ENCODE measurements around the gene GPRC5D. TPM values are rescaled to one million over a fixed set of nuclear protein-coding genes. Genes with fewer than 3 reads are reported as not detected.

Gene GPRC5D
- polyA plus RNA-seq, 2 donors = 0.31 to 0.69 TPM

- 89 to 93% methylated on average over 6 of the region's 6 CpGs for WGBS, 2 donors
- Histone ChIP-seq H3K27ac (ENCODE audit: low read depth in 2 of 2, low read length in 1 of 2) (no peak overlapping the region), H3K4me1 (ENCODE audit: control insufficient read depth in 2 of 2, insufficient read depth in 2 of 2, low read length in 1 of 2) (peaks cover 0 to 2% of the 10 kb centered on the region in 2 donors), H3K9me3 (ENCODE audit: control insufficient read depth in 2 of 2, insufficient read depth in 1 of 2, low read depth in 1 of 2, low read length in 1 of 2) (no peaks in the 10 kb centered on the region), H3K27me3 (ENCODE audit: control insufficient read depth in 1 of 2, insufficient read depth in 2 of 2, low read length in 2 of 2) (no peaks in the 10 kb centered on the region), H3K36me3 (ENCODE audit: control insufficient read depth in 2 of 2, insufficient read depth in 2 of 2, low read length in 1 of 2) (peaks cover 0 to 2% of the 10 kb centered on the region in 2 donors), H3K4me3 (ENCODE audit: low read depth in 1 of 2, low read length in 2 of 2) (no peak overlapping the region)
These were observed 22.3 kb downstream of the GPRC5D start for GRCh38 chr12:12929696-12930095.

- Histone ChIP-seq H3K4me3 (ENCODE audit: low read depth in 1 of 2, low read length in 2 of 2) (peak overlapping the region; percentile 15 to 56), H3K27me3 (ENCODE audit: control insufficient read depth in 1 of 2, insufficient read depth in 2 of 2, low read length in 2 of 2) (no peaks in the 10 kb centered on the region), H3K4me1 (ENCODE audit: control insufficient read depth in 2 of 2, insufficient read depth in 2 of 2, low read length in 1 of 2) (peaks cover 0 to 2% of the 10 kb centered on the region in 2 donors), H3K9me3 (ENCODE audit: control insufficient read depth in 2 of 2, insufficient read depth in 1 of 2, low read depth in 1 of 2, low read length in 1 of 2) (no peaks in the 10 kb centered on the region), H3K36me3 (ENCODE audit: control insufficient read depth in 2 of 2, insufficient read depth in 2 of 2, low read length in 1 of 2) (peaks cover 0 to 2% of the 10 kb centered on the region in 2 donors), H3K27ac (ENCODE audit: low read depth in 2 of 2, low read length in 1 of 2) (peak overlapping the region in 1 of 2 donors; percentile 26)
- WGBS, 2 donors = 41 to 42% methylated on average over 26 to 27 of the region's 27 CpGs
These were observed 24.5 kb downstream of the GPRC5D start for GRCh38 chr12:12927211-12928079.

- H3K9me3 ChIP-seq (ENCODE audit: control insufficient read depth in 2 of 2, insufficient read depth in 1 of 2, low read depth in 1 of 2, low read length in 1 of 2) = no peaks in the 10 kb centered on the region
- no peak overlapping the region for H3K4me3 ChIP-seq (ENCODE audit: low read depth in 1 of 2, low read length in 2 of 2)
- no peaks in the 10 kb centered on the region for H3K27me3 ChIP-seq (ENCODE audit: control insufficient read depth in 1 of 2, insufficient read depth in 2 of 2, low read length in 2 of 2)
- WGBS, 2 donors = 72 to 73% methylated on average over 18 of the region's 18 CpGs
- H3K27ac ChIP-seq (ENCODE audit: low read depth in 2 of 2, low read length in 1 of 2) = no peak overlapping the region
- peaks cover 0 to 2% of the 10 kb centered on the region in 2 donors for H3K36me3 ChIP-seq (ENCODE audit: control insufficient read depth in 2 of 2, insufficient read depth in 2 of 2, low read length in 1 of 2)
- H3K4me1 ChIP-seq (ENCODE audit: control insufficient read depth in 2 of 2, insufficient read depth in 2 of 2, low read length in 1 of 2) = peaks cover 0 to 2% of the 10 kb centered on the region in 2 donors
These were observed 25.3 kb downstream of the GPRC5D start for GRCh38 chr12:12926571-12927071.

- peaks cover 0 to 2% of the 10 kb centered on the region in 2 donors for H3K36me3 ChIP-seq (ENCODE audit: control insufficient read depth in 2 of 2, insufficient read depth in 2 of 2, low read length in 1 of 2)
- no peak overlapping the region for H3K27ac ChIP-seq (ENCODE audit: low read depth in 2 of 2, low read length in 1 of 2)
- no peaks in the 10 kb centered on the region for H3K27me3 ChIP-seq (ENCODE audit: control insufficient read depth in 1 of 2, insufficient read depth in 2 of 2, low read length in 2 of 2)
- H3K4me3 ChIP-seq (ENCODE audit: low read depth in 1 of 2, low read length in 2 of 2) = no peak overlapping the region
- WGBS, 2 donors = 10 to 40% methylated on average over 1 of the region's 1 CpG
- H3K4me1 ChIP-seq (ENCODE audit: control insufficient read depth in 2 of 2, insufficient read depth in 2 of 2, low read length in 1 of 2) = peaks cover 0 to 2% of the 10 kb centered on the region in 2 donors
- H3K9me3 ChIP-seq (ENCODE audit: control insufficient read depth in 2 of 2, insufficient read depth in 1 of 2, low read depth in 1 of 2, low read length in 1 of 2) = no peaks in the 10 kb centered on the region
These were observed 26.6 kb downstream of the GPRC5D start for GRCh38 chr12:12925388-12925787.

GRCh38 chr12:12924169-12924568 lies 27.8 kb downstream of the GPRC5D start:
- H3K4me1 ChIP-seq (ENCODE audit: control insufficient read depth in 2 of 2, insufficient read depth in 2 of 2, low read length in 1 of 2) = peaks cover 0 to 2% of the 10 kb centered on the region in 2 donors
- H3K36me3 ChIP-seq (ENCODE audit: control insufficient read depth in 2 of 2, insufficient read depth in 2 of 2, low read length in 1 of 2) = no peaks in the 10 kb centered on the region
- WGBS, 2 donors = 85% methylated on average over 4 of the region's 4 CpGs
- H3K27me3 ChIP-seq (ENCODE audit: control insufficient read depth in 1 of 2, insufficient read depth in 2 of 2, low read length in 2 of 2) = no peaks in the 10 kb centered on the region
- H3K9me3 ChIP-seq (ENCODE audit: control insufficient read depth in 2 of 2, insufficient read depth in 1 of 2, low read depth in 1 of 2, low read length in 1 of 2) = no peaks in the 10 kb centered on the region
- no peak overlapping the region for H3K27ac ChIP-seq (ENCODE audit: low read depth in 2 of 2, low read length in 1 of 2)
- H3K4me3 ChIP-seq (ENCODE audit: low read depth in 1 of 2, low read length in 2 of 2) = no peak overlapping the region

- no peaks in the 10 kb centered on the region for H3K27me3 ChIP-seq (ENCODE audit: control insufficient read depth in 1 of 2, insufficient read depth in 2 of 2, low read length in 2 of 2)
- H3K9me3 ChIP-seq (ENCODE audit: control insufficient read depth in 2 of 2, insufficient read depth in 1 of 2, low read depth in 1 of 2, low read length in 1 of 2) = no peaks in the 10 kb centered on the region
- 92 to 93% methylated on average over 7 of the region's 7 CpGs for WGBS, 2 donors
- H3K36me3 ChIP-seq (ENCODE audit: control insufficient read depth in 2 of 2, insufficient read depth in 2 of 2, low read length in 1 of 2) = no peaks in the 10 kb centered on the region
- H3K27ac ChIP-seq (ENCODE audit: low read depth in 2 of 2, low read length in 1 of 2) = no peak overlapping the region
- peaks cover 0 to 2% of the 10 kb centered on the region in 2 donors for H3K4me1 ChIP-seq (ENCODE audit: control insufficient read depth in 2 of 2, insufficient read depth in 2 of 2, low read length in 1 of 2)
- no peak overlapping the region for H3K4me3 ChIP-seq (ENCODE audit: low read depth in 1 of 2, low read length in 2 of 2)
These were observed 29.0 kb downstream of the GPRC5D start for GRCh38 chr12:12922978-12923377.

GRCh38 chr12:12922191-12922616 lies 29.8 kb downstream of the GPRC5D start:
- Histone ChIP-seq H3K4me3 (ENCODE audit: low read depth in 1 of 2, low read length in 2 of 2) (no peak overlapping the region), H3K9me3 (ENCODE audit: control insufficient read depth in 2 of 2, insufficient read depth in 1 of 2, low read depth in 1 of 2, low read length in 1 of 2) (no peaks in the 10 kb centered on the region), H3K4me1 (ENCODE audit: control insufficient read depth in 2 of 2, insufficient read depth in 2 of 2, low read length in 1 of 2) (peaks cover 0 to 2% of the 10 kb centered on the region in 2 donors), H3K36me3 (ENCODE audit: control insufficient read depth in 2 of 2, insufficient read depth in 2 of 2, low read length in 1 of 2) (no peaks in the 10 kb centered on the region), H3K27me3 (ENCODE audit: control insufficient read depth in 1 of 2, insufficient read depth in 2 of 2, low read length in 2 of 2) (no peaks in the 10 kb centered on the region), H3K27ac (ENCODE audit: low read depth in 2 of 2, low read length in 1 of 2) (no peak overlapping the region)
- WGBS, 2 donors = 66 to 70% methylated on average over 6 of the region's 6 CpGs

GRCh38 chr12:12919666-12920435 lies 32.1 kb downstream of the GPRC5D start:
- Histone ChIP-seq H3K27me3 (ENCODE audit: control insufficient read depth in 1 of 2, insufficient read depth in 2 of 2, low read length in 2 of 2) (no peaks in the 10 kb centered on the region), H3K4me1 (ENCODE audit: control insufficient read depth in 2 of 2, insufficient read depth in 2 of 2, low read length in 1 of 2) (no peaks in the 10 kb centered on the region), H3K4me3 (ENCODE audit: low read depth in 1 of 2, low read length in 2 of 2) (no peak overlapping the region), H3K36me3 (ENCODE audit: control insufficient read depth in 2 of 2, insufficient read depth in 2 of 2, low read length in 1 of 2) (no peaks in the 10 kb centered on the region), H3K9me3 (ENCODE audit: control insufficient read depth in 2 of 2, insufficient read depth in 1 of 2, low read depth in 1 of 2, low read length in 1 of 2) (no peaks in the 10 kb centered on the region), H3K27ac (ENCODE audit: low read depth in 2 of 2, low read length in 1 of 2) (no peak overlapping the region)
- 74 to 75% methylated on average over 5 of the region's 5 CpGs for WGBS, 2 donors

GRCh38 chr12:12918781-12919389 lies 33.1 kb downstream of the GPRC5D start:
- 55 to 59% methylated on average over 6 of the region's 6 CpGs for WGBS, 2 donors
- H3K4me1 ChIP-seq (ENCODE audit: control insufficient read depth in 2 of 2, insufficient read depth in 2 of 2, low read length in 1 of 2) = no peaks in the 10 kb centered on the region
- no peak overlapping the region for H3K27ac ChIP-seq (ENCODE audit: low read depth in 2 of 2, low read length in 1 of 2)
- no peaks in the 10 kb centered on the region for H3K36me3 ChIP-seq (ENCODE audit: control insufficient read depth in 2 of 2, insufficient read depth in 2 of 2, low read length in 1 of 2)
- H3K9me3 ChIP-seq (ENCODE audit: control insufficient read depth in 2 of 2, insufficient read depth in 1 of 2, low read depth in 1 of 2, low read length in 1 of 2) = no peaks in the 10 kb centered on the region
- no peaks in the 10 kb centered on the region for H3K27me3 ChIP-seq (ENCODE audit: control insufficient read depth in 1 of 2, insufficient read depth in 2 of 2, low read length in 2 of 2)
- H3K4me3 ChIP-seq (ENCODE audit: low read depth in 1 of 2, low read length in 2 of 2) = no peak overlapping the region

Data from esophagus (tissue), 2 donors.